DMS53 treated with DMSO at 0.1 percent for 48 hours (cell line): ENCODE results near the gene TTC16.
A peak's percentile ranks its signal among the peaks of the same experiment; 100 is the strongest.
"Not testable (repeated sequence)": the region's sequence is repeated elsewhere in the genome, so short reads cannot be mapped to it uniquely, and the experiment has no call there.

Experiments used
- DNase-seq: peaks from one replicate; lab custom pipeline; 2025; ENCODE audit not compliant: unreplicated experiment; lab: John Stamatoyannopoulos, UW

The TTC16 gene

GRCh38 chr9:127767909-127768331 is 52.0 kb downstream of the TTC16 start:
- no peak for DNase-seq

- DNase-seq = no peak
Measured at GRCh38 chr9:127768698-127769097, 52.8 kb downstream of the TTC16 start.

GRCh38 chr9:127769101-127769500 is 53.2 kb downstream of the TTC16 start:
- DNase-seq = no peak

GRCh38 chr9:127769929-127770582 is 54.2 kb downstream of the TTC16 start:
- DNase-seq = no peak

GRCh38 chr9:127770583-127770904 is 54.7 kb downstream of the TTC16 start:
- no peak for DNase-seq

GRCh38 chr9:127770905-127771569 is 55.2 kb downstream of the TTC16 start:
- peak; percentile 95 for DNase-seq

- DNase-seq = no peak
Measured at GRCh38 chr9:127771570-127772189, 55.8 kb downstream of the TTC16 start.

- DNase-seq = no peak
Measured at GRCh38 chr9:127772603-127773002, 56.7 kb downstream of the TTC16 start.

GRCh38 chr9:127773272-127773671 is 57.4 kb downstream of the TTC16 start:
- DNase-seq = no peak

GRCh38 chr9:127773981-127774380 is 58.1 kb downstream of the TTC16 start:
- no peak for DNase-seq

- DNase-seq = no peak
Measured at GRCh38 chr9:127776195-127776923, 60.5 kb downstream of the TTC16 start.

- DNase-seq = no peak
Measured at GRCh38 chr9:127776924-127777289, 61.0 kb downstream of the TTC16 start.

- DNase-seq = no peak
Measured at GRCh38 chr9:127777368-127777980, 61.6 kb downstream of the TTC16 start.

- no peak for DNase-seq
Measured at GRCh38 chr9:127778280-127779135, 62.6 kb downstream of the TTC16 start, which contains the start of gene SH2D3C. Gene SH2D3C, minus strand, starts transcription at chr9:127778666. Its CDS starts 39 bp downstream, at chr9:127778627.

GRCh38 chr9:127779136-127779981 is 63.5 kb downstream of the TTC16 start:
- DNase-seq = no peak

- no peak for DNase-seq
Measured at GRCh38 chr9:127780126-127780885, 64.4 kb downstream of the TTC16 start.

- DNase-seq = not testable (repeated sequence)
Measured at GRCh38 chr9:127780909-127781308, 65.0 kb downstream of the TTC16 start.
